Large intestine (tissue), 3 donors: ENCODE data around the gene PODNL1. TPM values are rescaled to one million over a fixed set of nuclear protein-coding genes. Genes with fewer than 3 reads are reported as not detected.

Experiments
- DNase-seq, 2 donors: peaks; one replicate each; pipeline versions ENCODE4 v3.0.0 to v3.0.0-alpha.2; 2013
- H3K27ac ChIP-seq: one replicate; pipeline ENCODE4 v1.5.1; 2013; ENCODE audit warnings: low read length
- H3K27me3 ChIP-seq: 2 replicates; pipeline ENCODE4 v1.6.1; 2013; ENCODE audit warnings: low read length; ENCODE audit not compliant: control insufficient read depth, insufficient read depth
- H3K36me3 ChIP-seq: 2 replicates; pipeline ENCODE4 v1.6.1; 2013; ENCODE audit warnings: low read length; ENCODE audit not compliant: control insufficient read depth, insufficient read depth
- H3K4me1 ChIP-seq: one replicate; pipeline ENCODE4 v1.6.1; 2013; ENCODE audit warnings: low read length; ENCODE audit not compliant: control insufficient read depth, insufficient read depth
- H3K4me3 ChIP-seq: one replicate; pipeline ENCODE4 v1.5.1; 2013; ENCODE audit warnings: low read length
- H3K9me3 ChIP-seq: one replicate; pipeline ENCODE4 v1.6.1; 2013; ENCODE audit warnings: mild to moderate bottlenecking, low read depth, low read length, moderate library complexity; ENCODE audit not compliant: control insufficient read depth
- WGBS: methylation state at CpG from one replicate; pipeline ENCODE4 v1.1.5; 2013; ENCODE audit warnings: low lambda C conversion rate; ENCODE audit not compliant: insufficient coverage; 5-methylcytosine and 5-hydroxymethylcytosine counted together
- polyA plus RNA-seq: library from polyadenylated mRNA; unstranded; fragments of 120-200 nt; gene quantifications from one replicate; pipeline ENCODE4 v1.2.1, GENCODE V29; 2013

Gene PODNL1
- polyA plus RNA-seq, 1 donor, result 1.6 TPM

DNA sequence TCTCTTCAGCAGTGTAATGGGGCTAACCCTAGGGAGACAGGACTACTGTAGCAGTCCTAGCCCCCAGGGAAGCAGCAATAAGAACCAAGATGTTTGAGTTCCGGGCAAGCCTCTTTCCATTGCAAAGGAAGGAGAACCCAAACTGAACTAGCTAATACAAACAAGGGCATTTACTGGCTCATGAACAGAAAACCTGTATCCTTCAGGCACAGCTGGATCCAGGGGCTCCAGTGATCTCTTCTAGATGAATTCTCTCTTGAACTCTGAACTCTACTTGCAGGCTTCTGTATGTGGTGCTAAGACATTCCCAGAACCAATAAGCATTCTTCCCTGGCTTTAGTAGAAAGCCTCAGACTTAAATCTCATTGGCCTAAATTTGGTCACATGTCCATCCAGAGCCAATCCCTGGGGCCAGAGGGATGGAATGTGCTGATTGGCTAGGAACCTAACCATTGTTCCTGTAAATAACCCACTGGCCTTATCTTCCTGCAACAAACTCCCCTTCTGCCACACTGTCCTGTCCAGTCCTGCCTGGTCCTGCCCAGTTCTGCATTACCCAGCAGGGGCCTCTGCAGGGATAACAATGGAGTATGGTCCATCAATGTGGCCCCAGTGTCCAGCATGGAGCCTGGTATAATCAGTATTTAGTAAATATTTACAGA lies 3.9 kb upstream of the PODNL1 start:
- Histone ChIP-seq H3K36me3 (no peaks in the 10 kb centered on the region), H3K27ac (no peak overlapping the region), H3K4me3 (no peak overlapping the region), H3K9me3 (no peaks in the 10 kb centered on the region), H3K27me3 (peaks cover 18% of the 10 kb centered on the region), H3K4me1 (no peaks in the 10 kb centered on the region)
- WGBS, result 100% methylated on average over 1 of the region's 1 CpG
- no peak for DNase-seq

GRCh38 chr19:13937479-13938300 lies 527 bp downstream of the PODNL1 start:
- DNase-seq, result no peak
- no peaks in the 10 kb centered on the region for H3K9me3 ChIP-seq
- no CpG with 5 or more reads among the region's 29 CpGs for WGBS
- H3K4me3 ChIP-seq, result no peak overlapping the region
- peaks cover 22% of the 10 kb centered on the region for H3K27me3 ChIP-seq
- H3K4me1 ChIP-seq, result no peaks in the 10 kb centered on the region
- H3K36me3 ChIP-seq, result no peaks in the 10 kb centered on the region
- no peak overlapping the region for H3K27ac ChIP-seq

GRCh38 chr19:13935765-13936510 lies 2.3 kb downstream of the PODNL1 start:
- WGBS, result no CpG with 5 or more reads among the region's 22 CpGs
- H3K9me3 ChIP-seq, result no peaks in the 10 kb centered on the region
- H3K4me1 ChIP-seq, result no peaks in the 10 kb centered on the region
- peaks cover 3% of the 10 kb centered on the region for H3K36me3 ChIP-seq
- H3K4me3 ChIP-seq, result no peak overlapping the region
- no peak for DNase-seq
- no peak overlapping the region for H3K27ac ChIP-seq
- peaks cover 22% of the 10 kb centered on the region for H3K27me3 ChIP-seq

DNA sequence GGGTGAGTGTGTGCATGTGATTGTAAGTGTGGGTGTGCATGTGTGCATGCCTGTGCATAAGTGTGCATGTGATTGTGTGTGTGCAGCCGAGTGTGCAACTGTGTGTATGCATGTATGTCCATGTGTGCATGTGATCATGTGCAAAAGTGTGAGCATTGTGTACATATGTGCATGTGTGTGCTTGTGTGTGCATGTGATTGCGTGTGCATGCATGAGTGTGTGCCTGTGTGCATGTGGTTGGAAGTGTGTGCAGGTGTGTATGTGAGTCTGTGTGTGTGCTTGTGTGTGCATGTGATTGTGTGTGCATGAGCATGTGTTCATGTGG lies 3.5 kb downstream of the PODNL1 start:
- Histone ChIP-seq H3K4me1 (no peaks in the 10 kb centered on the region), H3K36me3 (peaks cover 12% of the 10 kb centered on the region), H3K27me3 (peaks cover 22% of the 10 kb centered on the region), H3K27ac (no peak overlapping the region), H3K9me3 (no peaks in the 10 kb centered on the region), H3K4me3 (no peak overlapping the region)
- no peak for DNase-seq
- no CpG with 5 or more reads among the region's 2 CpGs for WGBS

- no peak overlapping the region for H3K4me3 ChIP-seq
- H3K9me3 ChIP-seq, result no peaks in the 10 kb centered on the region
- peaks cover 11% of the 10 kb centered on the region for H3K27me3 ChIP-seq
- no peaks in the 10 kb centered on the region for H3K4me1 ChIP-seq
- H3K27ac ChIP-seq, result no peak overlapping the region
- no CpG with 5 or more reads among the region's 42 CpGs for WGBS
- DNase-seq, result no peak
- peaks cover 21% of the 10 kb centered on the region for H3K36me3 ChIP-seq
Observed at GRCh38 chr19:13932911-13933393, 5.3 kb downstream of the PODNL1 start.

DNA sequence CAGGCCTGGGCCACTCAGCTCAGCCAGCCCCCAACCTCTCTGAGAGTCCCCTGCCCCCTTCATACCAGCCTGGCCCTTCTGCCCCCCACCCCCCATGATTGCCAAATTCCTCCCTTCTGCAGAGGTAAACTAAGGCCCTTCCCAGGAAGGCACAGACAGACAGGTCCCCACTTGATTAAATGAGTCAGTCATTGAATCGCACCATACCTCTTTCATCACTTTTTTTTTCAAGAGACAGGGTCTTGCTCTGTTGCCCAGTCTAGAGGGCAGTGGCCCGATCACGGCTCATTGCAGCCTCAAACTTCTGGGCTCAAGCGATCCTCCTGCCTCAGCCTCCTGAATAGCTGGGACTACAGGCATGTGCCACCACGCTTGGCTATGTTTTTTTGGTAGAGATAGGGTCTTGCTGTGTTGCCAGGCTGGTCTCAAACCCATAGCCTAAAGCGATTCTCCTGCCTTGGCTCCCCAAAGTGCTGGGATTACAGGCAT lies 6.0 kb downstream of the PODNL1 start:
- H3K27me3 ChIP-seq, result peaks cover 4% of the 10 kb centered on the region
- no CpG with 5 or more reads among the region's 6 CpGs for WGBS

DNA sequence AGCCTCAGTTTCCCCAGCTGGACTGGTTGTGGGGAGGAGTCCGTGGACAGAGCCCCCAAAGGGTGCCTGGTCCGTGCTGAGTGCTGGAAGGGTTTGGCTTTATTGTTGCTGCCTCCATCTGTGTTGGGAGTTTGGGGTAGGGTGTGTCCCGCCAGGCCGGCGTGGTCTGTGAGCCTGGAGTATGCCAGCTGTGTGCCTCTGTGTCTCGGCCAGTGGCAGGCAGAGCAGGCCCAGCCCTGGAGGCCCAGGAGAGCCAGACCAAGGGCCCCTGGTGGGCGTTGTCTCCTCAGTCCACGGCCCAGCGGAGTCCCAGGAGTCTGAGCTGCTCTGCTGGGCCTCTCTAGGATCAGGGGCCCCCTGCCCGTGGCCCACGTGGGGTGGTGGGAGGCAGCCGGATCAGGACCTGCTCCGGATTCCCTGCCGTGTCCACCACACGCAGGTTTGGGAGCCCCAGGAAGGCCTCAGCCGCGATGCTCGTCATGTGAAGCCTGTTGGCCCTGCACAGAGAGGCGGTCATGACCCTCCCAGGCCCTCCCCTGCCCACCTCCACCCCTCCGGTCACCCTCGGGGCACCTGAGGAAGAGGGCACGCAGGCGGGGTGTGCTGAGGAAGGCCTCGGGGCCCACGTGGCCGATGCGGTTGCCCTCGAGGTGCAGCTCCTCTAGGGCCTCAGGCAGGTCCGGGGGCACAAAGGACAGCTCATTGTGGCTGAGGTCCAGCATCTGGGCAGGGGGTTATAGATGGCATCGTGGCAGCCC lies 6.6 kb downstream of the PODNL1 start:
- no peak for DNase-seq
- WGBS, result no CpG with 5 or more reads among the region's 30 CpGs

More for the DNA sequence above, 6.0 kb downstream of the PODNL1 start:
- no peak for DNase-seq
- Histone ChIP-seq H3K27ac (no peak overlapping the region), H3K4me1 (no peaks in the 10 kb centered on the region), H3K9me3 (no peaks in the 10 kb centered on the region), H3K36me3 (peaks cover 25% of the 10 kb centered on the region), H3K4me3 (no peak overlapping the region)

GRCh38 chr19:13930402-13930801 lies 7.8 kb downstream of the PODNL1 start:
- H3K27ac ChIP-seq, result no peak overlapping the region
- no peak overlapping the region for H3K4me3 ChIP-seq
- no peaks in the 10 kb centered on the region for H3K9me3 ChIP-seq
- peaks cover 40% of the 10 kb centered on the region for H3K36me3 ChIP-seq
- no peaks in the 10 kb centered on the region for H3K4me1 ChIP-seq
- no CpG with 5 or more reads among the region's 17 CpGs for WGBS
- no peak for DNase-seq
- H3K27me3 ChIP-seq, result peaks cover 2% of the 10 kb centered on the region

More for the DNA sequence above, 6.6 kb downstream of the PODNL1 start:
- no peaks in the 10 kb centered on the region for H3K4me1 ChIP-seq
- H3K9me3 ChIP-seq, result no peaks in the 10 kb centered on the region
- peaks cover 4% of the 10 kb centered on the region for H3K27me3 ChIP-seq
- no peak overlapping the region for H3K4me3 ChIP-seq
- H3K36me3 ChIP-seq, result peaks cover 31% of the 10 kb centered on the region
- H3K27ac ChIP-seq, result no peak overlapping the region

DNA sequence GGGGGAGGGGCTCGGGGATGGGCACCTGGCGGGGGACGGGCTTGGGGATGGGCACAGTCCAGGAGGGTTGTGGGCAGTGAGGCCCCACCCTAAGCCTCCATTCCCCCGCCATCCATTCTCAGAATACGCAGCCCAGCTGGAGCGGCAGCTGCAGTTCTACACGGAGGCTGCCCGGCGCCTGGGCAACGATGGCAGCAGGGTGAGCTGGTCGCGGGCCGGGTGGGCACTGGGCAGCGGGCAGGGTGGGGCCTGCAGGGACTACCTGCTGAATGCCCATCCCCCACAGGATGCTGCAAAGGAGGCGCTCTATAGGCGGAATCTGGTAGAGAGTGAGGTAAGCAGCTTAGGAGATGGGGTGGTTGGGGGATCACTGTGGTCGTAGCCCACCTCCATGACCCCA lies 8.3 kb downstream of the PODNL1 start:
- Histone ChIP-seq H3K4me1 (no peaks in the 10 kb centered on the region), H3K4me3 (no peak overlapping the region), H3K27ac (no peak overlapping the region), H3K27me3 (peaks cover 2% of the 10 kb centered on the region), H3K9me3 (no peaks in the 10 kb centered on the region), H3K36me3 (peaks cover 43% of the 10 kb centered on the region)
- no CpG with 5 or more reads among the region's 17 CpGs for WGBS
- no peak for DNase-seq

- Histone ChIP-seq H3K4me3 (no peak overlapping the region), H3K27me3 (no peaks in the 10 kb centered on the region), H3K4me1 (no peaks in the 10 kb centered on the region), H3K27ac (no peak overlapping the region), H3K9me3 (no peaks in the 10 kb centered on the region), H3K36me3 (peaks cover 48% of the 10 kb centered on the region)
- no peak for DNase-seq
- no CpG with 5 or more reads among the region's 12 CpGs for WGBS
Observed at GRCh38 chr19:13929340-13929739, 8.9 kb downstream of the PODNL1 start.
